Stimulated activated naive CD8-positive, alpha-beta T cell treated with anti-CD3 and anti-CD28 coated beads, Interleukin-15, amount 100 ng/mL, for 72 hours (primary cell): ENCODE data around the gene SH3RF3.
A peak's percentile ranks its signal among the peaks of the same experiment; 100 is the strongest.

Source experiments
- ATAC-seq: fragments of 150-1000 bp; cut with Tn5 transposase; 2 replicates; pipeline ENCODE4 v1.10.0; 2021; ENCODE audit warnings: mild to moderate bottlenecking, moderate library complexity
- DNase-seq, 2 donors: peaks; one replicate each; pipeline ENCODE4 v3.0.0; 2021 to 2022
- H3K27ac Mint-ChIP-seq, 2 donors: one replicate each; pipeline ENCODE4 v1.8.0; 2022; ENCODE audit warnings: mild to moderate bottlenecking in 2 of 2, mixed read lengths in 2 of 2, moderate library complexity in 2 of 2
- H3K27me3 Mint-ChIP-seq: one replicate; pipeline ENCODE4 v1.8.0; 2022; ENCODE audit warnings: mixed read lengths
- H3K4me1 Mint-ChIP-seq: one replicate; pipeline ENCODE4 v1.8.0; 2022; ENCODE audit warnings: mild to moderate bottlenecking, mixed read lengths
- H3K4me3 Mint-ChIP-seq, 2 donors: one replicate each; pipeline ENCODE4 v1.8.0; 2022; ENCODE audit warnings: mild to moderate bottlenecking in 2 of 2, mixed read lengths in 2 of 2, moderate library complexity in 1 of 2
- H3K9me3 Mint-ChIP-seq, 2 donors: one replicate each; pipeline ENCODE4 v1.8.0; 2022; ENCODE audit warnings: mixed read lengths in 2 of 2

The SH3RF3 gene

GRCh38 chr2:109481196-109481555 lies 352.2 kb downstream of the SH3RF3 start:
- no peak overlapping the region for H3K4me3 Mint-ChIP-seq
- no peaks in the 10 kb centered on the region for H3K9me3 Mint-ChIP-seq
- H3K27me3 Mint-ChIP-seq, result no peaks in the 10 kb centered on the region
- H3K4me1 Mint-ChIP-seq, result no peaks in the 10 kb centered on the region
- no peak for ATAC-seq
- no peak for DNase-seq
- no peak overlapping the region for H3K27ac Mint-ChIP-seq

- ATAC-seq (no peak), DNase-seq (no peak)
- no peaks in the 10 kb centered on the region for H3K4me1 Mint-ChIP-seq
- H3K4me3 Mint-ChIP-seq, result no peak overlapping the region
- no peak overlapping the region for H3K27ac Mint-ChIP-seq
- no peaks in the 10 kb centered on the region for H3K27me3 Mint-ChIP-seq
- no peaks in the 10 kb centered on the region for H3K9me3 Mint-ChIP-seq
Measured at GRCh38 chr2:109481599-109481998, 352.6 kb downstream of the SH3RF3 start.

DNA sequence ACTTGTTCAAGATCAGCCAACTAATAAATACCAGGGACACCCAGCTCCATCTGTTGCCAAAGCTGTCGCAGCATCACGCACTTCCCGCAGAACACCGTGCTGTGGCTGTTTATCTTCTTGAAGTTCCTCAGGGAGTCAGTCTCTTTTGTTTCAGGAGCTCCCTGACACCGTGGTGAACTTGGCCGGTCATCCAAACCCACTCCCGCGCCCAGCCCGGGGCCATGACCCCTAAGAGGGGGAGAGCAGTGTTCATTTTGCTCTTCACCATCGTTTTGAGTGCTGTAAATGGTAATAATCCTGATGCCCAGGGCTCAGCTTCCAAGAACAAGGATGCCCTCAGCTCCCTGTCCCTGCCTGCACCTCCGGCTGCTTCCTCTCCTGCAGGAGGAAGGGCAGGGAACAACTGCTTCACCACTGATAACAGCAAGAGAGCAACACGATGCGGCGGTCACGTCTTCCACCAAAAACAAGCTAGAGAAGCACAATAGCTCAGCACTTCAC lies 353.4 kb downstream of the SH3RF3 start:
- no peak overlapping the region for H3K27ac Mint-ChIP-seq
- no peak for DNase-seq
- no peaks in the 10 kb centered on the region for H3K27me3 Mint-ChIP-seq
- H3K4me1 Mint-ChIP-seq, result no peaks in the 10 kb centered on the region
- ATAC-seq, result no peak
- H3K9me3 Mint-ChIP-seq, result no peaks in the 10 kb centered on the region
- H3K4me3 Mint-ChIP-seq, result no peak overlapping the region

GRCh38 chr2:109486711-109487535 lies 357.9 kb downstream of the SH3RF3 start:
- no peaks in the 10 kb centered on the region for H3K4me1 Mint-ChIP-seq
- no peaks in the 10 kb centered on the region for H3K9me3 Mint-ChIP-seq
- DNase-seq (no peak), ATAC-seq (no peak)
- no peak overlapping the region for H3K4me3 Mint-ChIP-seq
- H3K27me3 Mint-ChIP-seq, result no peaks in the 10 kb centered on the region
- H3K27ac Mint-ChIP-seq, result peak overlapping the region in 1 of 2 donors; percentile 44

- Mint-ChIP-seq H3K4me3 (no peak overlapping the region), H3K27me3 (no peaks in the 10 kb centered on the region), H3K4me1 (no peaks in the 10 kb centered on the region), H3K9me3 (no peaks in the 10 kb centered on the region), H3K27ac (no peak overlapping the region)
- ATAC-seq (no peak), DNase-seq (no peak)
Measured at GRCh38 chr2:109487536-109487869, 358.5 kb downstream of the SH3RF3 start.

DNA sequence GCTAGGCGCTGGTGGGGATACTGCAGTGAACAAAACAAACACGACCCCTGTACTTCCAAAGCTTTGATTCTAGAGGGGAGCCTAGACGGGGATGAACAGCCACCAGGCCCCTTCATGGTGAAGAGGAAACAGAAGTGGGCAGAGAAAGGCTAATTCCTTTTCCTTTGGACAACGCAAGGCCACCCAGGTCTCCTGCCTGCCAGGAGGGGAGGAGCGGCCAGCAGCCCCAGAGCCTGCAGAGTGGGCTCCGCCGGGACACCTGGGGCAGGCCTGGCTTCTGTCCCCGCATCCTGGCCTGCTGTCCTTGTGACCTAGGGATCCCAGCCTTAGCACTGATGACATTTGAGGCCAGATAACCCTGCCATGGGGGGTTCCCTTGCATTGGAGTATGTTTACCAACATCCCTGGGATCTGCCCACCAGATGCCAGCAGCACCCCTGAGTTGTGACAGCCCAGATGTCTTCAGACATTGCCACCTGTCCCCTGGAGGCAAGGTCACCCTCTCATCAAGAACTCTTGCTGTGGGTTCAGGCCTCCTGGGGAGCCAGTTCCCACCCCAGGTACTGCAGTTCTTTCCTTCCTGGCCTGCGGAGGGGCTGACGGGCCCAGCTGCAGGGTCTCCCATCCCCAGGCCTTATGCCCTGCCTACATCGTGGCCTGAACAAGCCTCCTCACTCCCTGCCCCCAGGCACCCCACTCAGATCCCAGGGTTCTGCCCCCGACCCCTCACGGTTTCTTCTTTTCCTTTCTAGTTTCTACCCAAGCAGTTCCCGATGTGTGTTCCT lies 359.1 kb downstream of the SH3RF3 start:
- no peak for DNase-seq
- Mint-ChIP-seq H3K9me3 (no peaks in the 10 kb centered on the region), H3K27me3 (no peaks in the 10 kb centered on the region), H3K27ac (peak overlapping the region; percentile 14 to 50), H3K4me3 (no peak overlapping the region), H3K4me1 (no peaks in the 10 kb centered on the region)
- ATAC-seq, result no peak

DNA sequence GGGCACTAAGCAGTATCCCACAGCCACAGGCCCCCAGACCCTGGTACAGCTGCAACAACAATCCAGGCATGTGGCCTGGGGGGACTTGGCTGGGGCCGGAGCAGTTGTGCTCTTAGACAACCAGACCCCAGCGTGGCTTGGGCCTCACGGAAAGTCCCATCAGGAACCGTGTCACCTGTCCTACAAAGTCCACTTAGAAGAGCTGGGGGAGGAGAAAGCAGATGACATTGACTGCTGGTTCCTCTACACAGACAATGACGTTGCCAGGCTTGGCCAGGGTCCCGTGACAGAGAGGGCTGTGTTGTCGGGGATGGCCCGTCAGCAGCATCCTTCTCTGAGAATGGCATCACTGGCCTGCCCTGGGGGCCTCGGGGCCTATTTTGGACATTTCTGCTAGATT lies 360.3 kb downstream of the SH3RF3 start:
- no peak overlapping the region for H3K27ac Mint-ChIP-seq
- ATAC-seq (no peak), DNase-seq (no peak)
- H3K27me3 Mint-ChIP-seq, result no peaks in the 10 kb centered on the region
- H3K4me1 Mint-ChIP-seq, result no peaks in the 10 kb centered on the region
- no peak overlapping the region for H3K4me3 Mint-ChIP-seq
- H3K9me3 Mint-ChIP-seq, result no peaks in the 10 kb centered on the region

DNA sequence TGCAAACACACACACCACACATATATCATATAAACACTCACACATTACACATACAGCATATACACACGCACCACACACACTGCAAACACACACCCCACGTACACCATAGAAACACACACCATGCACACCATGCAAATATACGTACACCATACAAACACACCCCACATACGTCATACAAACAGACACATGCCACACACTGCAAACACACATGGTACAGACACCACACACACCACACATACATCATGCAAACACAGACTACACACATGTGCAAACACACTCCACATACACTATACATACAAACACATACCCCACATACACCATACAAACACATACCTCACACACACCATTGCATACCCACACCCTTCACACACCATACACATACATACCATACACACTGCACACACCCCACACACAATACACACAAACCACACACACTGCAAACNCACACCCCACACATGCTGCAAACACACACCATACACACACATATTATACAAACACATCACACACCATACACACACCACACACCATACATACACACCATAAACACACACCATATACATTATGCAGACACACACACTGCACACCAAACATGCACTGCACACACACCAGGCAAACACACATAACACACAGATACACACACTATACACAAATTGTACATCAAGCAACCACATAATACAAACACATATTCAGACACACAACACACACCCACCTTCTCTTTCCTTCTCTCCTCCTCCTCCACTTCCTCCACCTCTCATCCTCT lies 364.4 kb downstream of the SH3RF3 start:
- no peaks in the 10 kb centered on the region for H3K4me1 Mint-ChIP-seq
- DNase-seq, result no peak
- no peak overlapping the region for H3K27ac Mint-ChIP-seq
- no peaks in the 10 kb centered on the region for H3K9me3 Mint-ChIP-seq
- ATAC-seq, result no peak
- no peaks in the 10 kb centered on the region for H3K27me3 Mint-ChIP-seq
- no peak overlapping the region for H3K4me3 Mint-ChIP-seq

DNA sequence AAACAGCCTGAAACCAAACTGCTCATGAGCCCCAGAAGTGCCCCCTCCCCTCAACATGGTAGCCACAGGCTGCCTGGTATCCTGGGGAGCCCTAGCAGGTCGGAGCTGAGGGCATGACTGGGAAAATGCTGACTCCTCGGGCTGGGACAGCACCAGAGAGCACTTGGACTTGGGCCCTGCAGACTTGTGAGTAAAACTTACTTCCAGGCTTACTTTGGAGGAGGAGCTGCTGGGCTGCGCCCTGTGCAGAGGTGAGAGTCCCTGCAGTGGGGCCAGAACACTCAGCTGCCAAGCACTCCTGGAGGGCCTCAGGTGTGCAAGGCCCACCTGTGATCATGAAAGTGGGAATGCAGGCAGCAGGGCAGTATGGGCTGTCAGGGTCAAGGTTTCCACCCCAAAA lies 365.3 kb downstream of the SH3RF3 start:
- H3K4me1 Mint-ChIP-seq, result no peaks in the 10 kb centered on the region
- H3K4me3 Mint-ChIP-seq, result no peak overlapping the region
- no peaks in the 10 kb centered on the region for H3K27me3 Mint-ChIP-seq
- H3K9me3 Mint-ChIP-seq, result no peaks in the 10 kb centered on the region
- DNase-seq, result no peak
- ATAC-seq, result no peak
- H3K27ac Mint-ChIP-seq, result no peak overlapping the region

DNA sequence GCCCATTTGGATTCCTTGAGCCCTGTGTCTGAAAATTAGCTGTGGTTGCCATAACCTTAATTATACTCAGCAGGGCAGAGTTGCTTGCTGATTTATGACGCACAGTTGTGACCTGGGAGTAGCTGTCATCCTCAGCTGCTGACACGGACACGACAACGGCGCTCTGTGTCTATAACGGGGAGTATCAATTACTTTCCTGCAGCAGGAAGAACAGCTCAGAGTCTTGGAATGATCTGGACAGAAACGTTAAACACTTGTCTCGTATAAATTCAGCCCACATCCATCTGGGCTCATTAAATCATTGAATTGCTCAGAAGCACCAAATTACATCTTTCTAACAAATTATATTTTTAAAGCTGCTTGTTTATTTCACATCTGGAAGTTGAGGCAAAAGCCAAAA lies 368.5 kb downstream of the SH3RF3 start:
- Mint-ChIP-seq H3K4me3 (no peak overlapping the region), H3K27me3 (no peaks in the 10 kb centered on the region), H3K27ac (no peak overlapping the region), H3K9me3 (no peaks in the 10 kb centered on the region), H3K4me1 (no peaks in the 10 kb centered on the region)
- ATAC-seq (no peak), DNase-seq (no peak)

GRCh38 chr2:109497911-109498870 lies 369.2 kb downstream of the SH3RF3 start:
- Mint-ChIP-seq H3K9me3 (no peaks in the 10 kb centered on the region), H3K4me1 (no peaks in the 10 kb centered on the region), H3K27ac (no peak overlapping the region), H3K4me3 (no peak overlapping the region), H3K27me3 (no peaks in the 10 kb centered on the region)
- ATAC-seq (no peak), DNase-seq (no peak)

DNA sequence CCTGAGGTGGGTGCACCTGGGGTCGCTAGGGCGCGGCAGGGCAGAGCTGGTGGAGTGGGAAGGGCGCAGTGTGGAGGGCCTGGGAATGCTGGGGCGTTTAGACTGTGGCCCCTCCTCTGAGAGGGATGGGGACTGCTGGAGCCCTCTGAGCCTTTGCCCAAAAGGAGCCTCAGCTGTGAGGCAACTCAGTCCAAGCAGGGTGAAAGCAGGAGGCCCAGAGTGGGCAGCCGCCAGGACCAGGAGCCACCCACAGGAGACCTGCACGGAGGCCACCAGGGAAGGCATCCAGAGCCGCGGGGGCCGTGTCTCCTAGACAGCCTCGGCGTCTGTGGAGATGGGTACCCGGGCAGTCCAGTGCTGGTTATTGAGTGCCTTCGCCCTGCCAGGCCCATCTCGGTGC lies 369.9 kb downstream of the SH3RF3 start:
- Mint-ChIP-seq H3K27me3 (no peaks in the 10 kb centered on the region), H3K4me1 (no peaks in the 10 kb centered on the region), H3K9me3 (no peaks in the 10 kb centered on the region), H3K4me3 (no peak overlapping the region), H3K27ac (no peak overlapping the region)
- ATAC-seq, result peak; percentile 49
- DNase-seq, result no peak

DNA sequence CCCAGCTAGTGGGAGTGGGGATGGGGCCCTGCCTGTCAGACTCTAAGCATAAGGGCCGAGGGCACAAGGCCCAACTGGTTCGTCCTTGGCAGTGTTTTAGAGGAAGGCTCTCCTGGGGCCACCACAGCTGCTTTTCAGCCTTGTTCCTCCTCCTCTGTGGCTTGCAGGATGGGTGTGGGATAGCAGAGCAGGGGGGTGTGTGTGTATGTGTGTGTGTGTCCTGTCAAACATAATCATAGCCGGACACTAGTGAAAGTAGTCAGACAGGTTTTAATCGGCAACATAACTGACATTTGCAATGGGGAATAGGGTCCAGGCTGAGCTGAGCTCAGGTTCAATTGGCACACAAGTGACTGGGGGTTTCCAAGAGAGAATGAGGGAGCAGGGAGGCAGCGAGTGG lies 370.6 kb downstream of the SH3RF3 start:
- Mint-ChIP-seq H3K4me1 (no peaks in the 10 kb centered on the region), H3K9me3 (no peaks in the 10 kb centered on the region), H3K27me3 (no peaks in the 10 kb centered on the region), H3K27ac (peak overlapping the region in 1 of 2 donors; percentile 5), H3K4me3 (no peak overlapping the region)
- ATAC-seq (no peak), DNase-seq (no peak)

- no peak for DNase-seq
- Mint-ChIP-seq H3K4me3 (no peak overlapping the region), H3K27ac (peak overlapping the region in 1 of 2 donors; percentile 91), H3K4me1 (no peaks in the 10 kb centered on the region), H3K9me3 (no peaks in the 10 kb centered on the region), H3K27me3 (no peaks in the 10 kb centered on the region)
- ATAC-seq, result no peak
Measured at GRCh38 chr2:109500910-109501309, 371.9 kb downstream of the SH3RF3 start.

DNA sequence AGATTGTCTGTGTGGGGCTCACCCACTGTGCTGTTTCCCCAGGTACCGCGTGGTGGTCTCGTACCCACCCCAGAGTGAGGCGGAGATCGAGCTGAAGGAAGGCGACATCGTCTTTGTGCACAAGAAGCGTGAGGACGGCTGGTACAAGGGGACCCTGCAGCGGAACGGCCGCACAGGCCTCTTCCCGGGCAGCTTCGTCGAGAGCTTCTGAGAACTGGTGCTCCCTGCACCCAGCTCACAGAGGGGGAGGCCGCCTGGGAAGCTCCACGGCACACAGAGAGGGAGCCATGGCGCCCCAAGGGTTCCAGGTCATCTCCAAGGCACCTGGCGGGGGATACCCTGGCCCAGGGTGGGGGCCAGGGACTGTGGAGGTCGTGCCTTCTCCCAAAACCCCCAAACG lies 372.5 kb downstream of the SH3RF3 start:
- ATAC-seq (no peak), DNase-seq (no peak)
- H3K27ac Mint-ChIP-seq, result no peak overlapping the region
- H3K27me3 Mint-ChIP-seq, result no peaks in the 10 kb centered on the region
- no peak overlapping the region for H3K4me3 Mint-ChIP-seq
- no peaks in the 10 kb centered on the region for H3K9me3 Mint-ChIP-seq
- no peaks in the 10 kb centered on the region for H3K4me1 Mint-ChIP-seq
